GM19328 (cell line): ENCODE measurements around the gene YPEL1.

ENCODE experiments used
- ATAC-seq: cut with Tn5 transposase; IDR thresholded peaks from one replicate; pipeline ENCODE4 v1.9.1; 2021; ENCODE audit warnings: mild to moderate bottlenecking, moderate library complexity; ENCODE audit not compliant: unreplicated experiment

Gene YPEL1

GRCh38 chr22:21735200-21736083, at the start of gene YPEL1:
YPEL1 (minus strand) TSS chr22:21735794; CDS start chr22:21710744, 25,050 bp downstream.
- ATAC-seq = peak; percentile 79

- no peak for ATAC-seq
Observed at GRCh38 chr22:21780259-21780658, 44.7 kb upstream of the YPEL1 start.

GRCh38 chr22:21779444-21779843, 43.9 kb upstream of the YPEL1 start:
- no peak for ATAC-seq

GRCh38 chr22:21778705-21779363, 43.2 kb upstream of the YPEL1 start:
- ATAC-seq = no peak

- ATAC-seq = no peak
Observed at GRCh38 chr22:21771631-21771976, 36.0 kb upstream of the YPEL1 start.

- ATAC-seq = no peak
Observed at GRCh38 chr22:21768435-21768834, 32.8 kb upstream of the YPEL1 start.

GRCh38 chr22:21766691-21767462, 31.3 kb upstream of the YPEL1 start:
- ATAC-seq = no peak

- ATAC-seq = no peak
Observed at GRCh38 chr22:21765909-21766529, 30.4 kb upstream of the YPEL1 start.

GRCh38 chr22:21764038-21764804, 28.6 kb upstream of the YPEL1 start:
- no peak for ATAC-seq

- ATAC-seq = no peak
Observed at GRCh38 chr22:21762712-21763581, 27.4 kb upstream of the YPEL1 start.

- ATAC-seq = no peak
Observed at GRCh38 chr22:21761994-21762680, 26.5 kb upstream of the YPEL1 start.

GRCh38 chr22:21761086-21761485, 25.5 kb upstream of the YPEL1 start:
- no peak for ATAC-seq

GRCh38 chr22:21760640-21761039, 25.0 kb upstream of the YPEL1 start:
- ATAC-seq = no peak

GRCh38 chr22:21759646-21760376, 24.2 kb upstream of the YPEL1 start:
- ATAC-seq = no peak

GRCh38 chr22:21759093-21759492, 23.5 kb upstream of the YPEL1 start:
- ATAC-seq = no peak

GRCh38 chr22:21758091-21758864, 22.7 kb upstream of the YPEL1 start:
- ATAC-seq = no peak

GRCh38 chr22:21755851-21756284, 20.3 kb upstream of the YPEL1 start:
- no peak for ATAC-seq
